HG03039 (cell line): Measurements from ENCODE around the gene DOCK1.

ENCODE experiments used
- ATAC-seq: cut with Tn5 transposase; IDR thresholded peaks from one replicate; pipeline ENCODE4 v1.9.1; 2021; ENCODE audit warnings: mild to moderate bottlenecking, moderate library complexity; ENCODE audit not compliant: unreplicated experiment

The DOCK1 gene

GRCh38 chr10:127157506-127158200 is 252.4 kb downstream of the DOCK1 start:
- no peak for ATAC-seq

GRCh38 chr10:127158662-127159061 is 253.4 kb downstream of the DOCK1 start:
- no peak for ATAC-seq

DNA sequence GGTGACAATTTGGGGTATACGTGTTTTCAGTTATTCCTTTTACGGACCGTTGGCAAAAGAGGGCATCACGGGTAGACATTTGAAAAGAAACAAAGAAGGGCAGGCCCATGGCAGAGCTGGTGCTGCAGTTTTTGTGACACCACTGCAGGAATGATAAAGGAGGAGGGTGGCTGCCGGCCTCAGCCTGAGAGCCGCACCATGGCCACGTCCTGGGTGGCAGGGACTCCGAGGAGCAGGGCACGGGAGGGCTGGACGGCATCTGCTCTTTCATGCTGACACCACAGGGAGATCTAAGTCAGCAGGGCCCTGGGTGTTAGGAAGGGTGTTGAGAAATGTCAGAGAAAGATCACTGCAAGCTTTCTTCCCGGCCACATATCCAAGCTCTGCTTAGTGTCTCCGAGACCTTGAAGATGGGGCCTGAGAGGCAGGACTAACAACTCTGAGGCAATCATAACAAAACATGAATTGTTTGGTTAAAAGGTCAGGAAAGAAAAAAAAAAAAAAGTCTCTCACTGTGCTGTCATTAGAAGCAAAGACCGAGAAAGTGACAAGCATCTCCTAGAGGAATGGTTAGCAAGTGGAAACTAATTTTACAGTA is 254.5 kb downstream of the DOCK1 start:
- no peak for ATAC-seq

DNA sequence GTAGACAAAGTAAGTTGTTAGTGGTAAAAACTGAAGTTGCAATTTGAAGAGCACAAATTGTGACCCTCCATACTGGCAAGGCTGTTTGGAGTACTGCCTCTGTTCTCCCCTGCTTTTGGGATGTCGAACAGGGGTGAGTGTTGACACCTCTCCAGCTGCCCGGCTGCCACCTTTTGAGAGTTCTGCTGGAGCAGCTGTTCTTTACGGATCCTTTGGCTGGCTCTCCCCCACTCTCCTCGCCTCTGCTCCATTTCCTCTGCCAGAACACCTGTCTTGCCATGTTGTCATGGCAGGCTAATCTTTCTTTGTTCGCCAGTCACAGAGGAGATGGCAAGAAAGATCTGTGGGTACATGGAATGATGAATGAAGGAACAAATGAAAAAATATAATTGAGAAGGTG is 256.3 kb downstream of the DOCK1 start:
- ATAC-seq = no peak

DNA sequence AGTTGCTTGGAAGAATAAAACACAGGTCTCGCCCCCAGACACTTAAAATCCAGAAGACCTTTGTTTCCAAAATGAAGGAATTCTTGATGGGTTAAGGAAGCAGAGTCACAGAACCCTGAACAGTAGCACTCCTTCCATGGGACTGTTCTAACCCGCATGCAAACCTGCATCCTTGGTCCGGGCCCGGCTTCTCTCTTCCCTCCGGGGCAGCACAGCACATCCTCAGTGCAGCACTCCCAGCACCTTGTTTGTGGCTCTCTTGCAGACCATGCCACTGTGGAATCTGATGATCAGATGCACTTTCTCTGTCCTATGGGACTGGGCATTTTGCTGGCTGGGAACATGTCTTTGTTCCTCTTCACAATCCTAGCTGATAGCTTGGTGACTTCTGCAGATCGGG is 257.6 kb downstream of the DOCK1 start:
- no peak for ATAC-seq

DNA sequence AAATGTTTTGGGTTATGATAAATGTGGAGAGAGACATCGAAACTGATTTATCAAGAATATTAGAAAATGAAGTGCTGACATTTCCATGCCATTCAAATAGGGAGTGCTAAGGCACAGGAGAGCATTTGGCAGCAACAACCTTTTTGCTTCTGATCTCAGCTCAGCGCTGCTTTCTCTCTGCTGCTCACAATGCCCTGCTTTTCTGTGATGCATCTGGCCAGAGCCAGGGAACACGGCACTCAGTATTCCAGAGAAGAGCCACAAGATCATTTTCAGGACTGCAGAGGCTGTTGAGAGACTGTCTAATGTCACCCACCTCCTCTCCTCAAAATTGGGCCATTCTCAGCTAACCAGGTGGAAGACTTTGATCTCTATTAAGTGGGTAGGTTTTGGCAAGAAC is 263.0 kb downstream of the DOCK1 start:
- no peak for ATAC-seq

- ATAC-seq = no peak
Measured at GRCh38 chr10:127174866-127175265, 269.6 kb downstream of the DOCK1 start.

GRCh38 chr10:127175357-127176110 is 270.3 kb downstream of the DOCK1 start:
- no peak for ATAC-seq

DNA sequence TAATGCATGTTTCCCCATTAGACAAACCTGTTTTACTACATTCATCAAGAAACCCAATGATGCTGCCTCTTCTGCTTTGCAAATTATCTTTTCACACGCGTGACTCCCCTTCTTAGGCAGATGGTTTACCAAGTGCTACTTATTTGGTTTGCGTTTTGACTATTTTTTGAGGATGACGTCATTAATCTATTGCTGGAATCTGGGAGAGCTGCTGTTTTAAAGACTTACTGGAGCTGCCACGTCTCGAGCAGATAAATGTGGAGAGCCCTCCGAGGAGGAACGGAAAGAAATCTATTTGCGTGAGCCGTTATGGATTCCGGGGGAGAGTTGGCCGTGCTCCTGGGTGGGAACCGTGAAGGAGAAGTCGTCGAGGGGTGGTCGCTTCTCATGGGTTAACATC is 271.4 kb downstream of the DOCK1 start:
- ATAC-seq = no peak

DNA sequence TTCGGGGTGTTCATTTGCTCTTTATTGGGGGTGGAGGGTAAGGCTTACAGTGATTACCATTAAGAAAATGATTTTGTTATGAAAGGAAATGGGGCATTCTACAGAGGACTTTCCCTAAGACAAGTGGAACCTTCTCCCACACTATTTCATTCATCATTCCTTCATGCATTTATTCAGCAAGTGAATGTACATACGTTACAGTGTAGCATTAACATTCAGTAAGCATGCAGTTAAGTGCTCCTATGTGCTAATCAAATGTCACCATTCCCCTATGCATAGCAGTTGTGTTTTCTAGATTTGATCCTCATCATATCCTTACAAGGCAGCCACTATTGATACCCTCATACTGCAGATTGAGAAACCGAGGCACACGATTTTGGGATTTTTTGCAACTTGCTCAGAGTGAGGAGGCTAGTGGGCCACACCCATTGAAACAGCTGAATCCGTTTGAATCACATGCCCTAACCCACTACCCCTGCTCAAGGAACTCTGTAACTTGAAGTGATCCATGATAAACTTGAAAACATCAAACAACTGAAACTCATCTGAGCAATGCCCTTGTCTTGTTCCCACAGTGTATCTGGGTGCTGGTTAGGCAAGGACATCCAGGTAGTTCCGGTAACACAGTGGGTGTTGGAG is 274.5 kb downstream of the DOCK1 start:
- no peak for ATAC-seq

- no peak for ATAC-seq
Measured at GRCh38 chr10:127182161-127182560, 276.9 kb downstream of the DOCK1 start.

DNA sequence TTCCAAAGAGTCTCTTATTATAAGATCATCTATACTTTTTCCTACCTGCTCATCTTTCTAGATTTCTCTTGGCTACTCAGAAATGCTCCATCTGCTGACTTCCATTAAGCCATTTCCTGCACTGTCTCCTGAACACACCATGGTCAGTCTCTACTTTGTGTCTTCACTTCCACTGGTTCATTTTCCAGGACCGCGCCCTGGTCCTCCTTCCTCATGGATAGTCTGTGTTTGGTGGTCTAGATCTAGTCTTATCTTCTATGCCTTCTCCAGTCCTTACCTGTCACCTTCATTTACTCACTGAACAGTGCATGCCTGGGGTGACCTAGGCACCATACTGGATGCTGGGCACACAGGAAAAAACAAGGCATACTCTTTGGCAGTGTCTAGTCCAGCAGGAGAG is 279.4 kb downstream of the DOCK1 start:
- no peak for ATAC-seq

DNA sequence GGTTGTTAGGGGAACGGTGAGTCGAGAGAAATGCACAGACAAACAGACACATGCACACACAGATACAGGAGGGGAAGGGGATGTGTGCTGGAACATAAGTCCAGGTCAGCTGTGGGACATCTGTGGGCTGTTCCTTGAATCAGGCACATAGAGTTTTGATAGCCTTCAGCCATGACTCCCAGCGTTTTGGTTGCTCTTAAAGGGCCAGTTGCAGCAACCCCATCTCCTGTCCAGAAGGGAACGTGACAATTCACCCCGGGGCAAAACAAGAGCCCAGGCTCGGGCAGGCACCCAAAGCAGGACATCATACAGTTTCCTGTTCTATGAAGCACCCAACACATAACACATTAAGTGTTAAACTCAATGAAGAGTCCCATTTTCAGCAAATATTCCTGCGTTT is 281.6 kb downstream of the DOCK1 start:
- no peak for ATAC-seq

DNA sequence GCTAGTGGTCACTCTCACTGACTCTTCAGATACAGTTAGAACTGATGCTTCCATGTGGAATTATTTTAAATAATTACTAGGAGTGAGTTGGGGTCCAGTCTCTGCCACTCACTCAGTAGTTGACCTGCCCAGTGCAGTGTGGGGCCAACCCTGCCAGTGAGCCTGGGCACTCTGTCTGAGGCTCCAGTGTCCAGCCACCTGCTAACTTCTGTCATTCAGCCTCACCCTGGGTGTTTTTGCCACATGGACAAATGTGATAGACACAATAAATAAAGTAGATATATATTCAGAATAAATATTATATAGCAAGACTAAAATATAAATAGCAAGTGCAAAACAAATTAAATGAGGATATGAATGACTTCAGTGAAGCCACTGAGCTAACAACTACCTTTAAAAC is 284.0 kb downstream of the DOCK1 start:
- ATAC-seq = no peak

GRCh38 chr10:127190427-127190826 is 285.2 kb downstream of the DOCK1 start:
- ATAC-seq = no peak

DNA sequence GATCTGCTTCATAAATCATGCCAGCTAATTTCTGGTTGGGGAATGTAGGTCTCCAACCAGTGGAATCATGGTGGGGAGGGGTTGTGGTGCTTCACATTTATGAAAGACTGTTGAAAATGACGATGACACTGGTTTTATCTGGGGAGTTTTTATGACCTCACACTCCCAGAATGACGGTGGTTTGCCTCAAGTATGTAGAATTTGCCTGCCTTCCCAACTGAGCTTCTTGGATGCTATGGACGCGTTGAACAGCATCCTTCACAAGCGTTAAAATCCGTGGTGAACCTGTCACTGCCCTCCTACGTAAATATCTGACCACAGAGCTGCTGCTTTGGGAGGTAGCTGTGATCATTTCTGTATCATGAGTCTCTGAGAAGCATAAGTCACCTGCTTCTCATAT is 287.9 kb downstream of the DOCK1 start:
- ATAC-seq = no peak

GRCh38 chr10:127194111-127194510 is 288.9 kb downstream of the DOCK1 start:
- ATAC-seq = no peak

GRCh38 chr10:127194599-127194998 is 289.4 kb downstream of the DOCK1 start:
- ATAC-seq = no peak

DNA sequence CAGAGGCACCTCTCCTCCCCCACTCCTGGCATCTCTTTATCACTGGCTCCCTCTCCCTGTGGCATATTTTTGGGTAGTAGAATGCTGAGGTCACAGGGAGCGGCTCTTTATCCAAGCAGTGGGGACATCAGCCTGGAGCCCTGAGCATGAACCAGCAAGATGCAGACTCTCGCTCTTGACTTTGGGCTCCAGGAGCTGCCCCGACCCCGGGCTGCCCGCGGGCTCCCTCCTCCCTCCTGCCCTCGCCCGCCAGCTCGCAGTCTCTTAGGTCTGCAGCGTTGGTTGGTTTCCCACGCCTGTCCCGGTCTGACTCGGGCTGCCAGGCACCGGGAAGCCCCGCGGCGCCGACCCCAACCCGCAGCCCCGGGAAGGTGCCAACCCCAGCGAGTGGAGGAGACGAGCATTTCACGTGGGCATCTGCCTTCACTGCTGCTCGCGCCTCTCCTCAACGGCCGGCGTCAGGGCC is 289.8 kb downstream of the DOCK1 start:
- no peak for ATAC-seq

GRCh38 chr10:127195571-127196281 is 290.5 kb downstream of the DOCK1 start:
- ATAC-seq = no peak
